OCI-LY1 (cell line): ENCODE results near the gene PEX6.
"Not testable (repeated sequence)": the region's sequence is repeated elsewhere in the genome, so short reads cannot be mapped to it uniquely, and the experiment has no call there.

ENCODE experiments used
- H2AFZ ChIP-seq: fragments of 200-600 bp; sonication (generic), shearing (Covaris generic); 2 replicates; pipeline ENCODE4 v1.6.0; 2014; ENCODE audit warnings: antibody characterized with exemption, mild to moderate bottlenecking, low read length
- H3F3A ChIP-seq: fragments of 200-600 bp; sonication (generic), shearing (Covaris generic); 2 replicates; pipeline ENCODE4 v1.6.0; 2014; ENCODE audit warnings: mild to moderate bottlenecking, antibody characterized with exemption, low read length, moderate library complexity; ENCODE audit not compliant: insufficient read depth
- H3K27ac ChIP-seq: fragments of 200-600 bp; sonication (generic); 2 replicates; pipeline ENCODE4 v1.5.1; 2014; ENCODE audit warnings: low read length, mixed run types, mild to moderate bottlenecking, low read depth; ENCODE audit not compliant: poor library complexity, severe bottlenecking
- H3K27me3 ChIP-seq: fragments of 200-600 bp; sonication (generic); 2 replicates; pipeline ENCODE4 v1.6.0; 2014; ENCODE audit warnings: antibody characterized with exemption, mild to moderate bottlenecking, low read length, moderate library complexity; ENCODE audit not compliant: insufficient read depth
- H3K36me3 ChIP-seq: fragments of 200-600 bp; sonication (generic); 2 replicates; pipeline ENCODE4 v1.6.1; 2014; ENCODE audit warnings: mild to moderate bottlenecking, antibody characterized with exemption, low read length, moderate library complexity, mixed read lengths; ENCODE audit not compliant: insufficient read depth
- H3K4me1 ChIP-seq: fragments of 200-600 bp; sonication (generic); 2 replicates; pipeline ENCODE4 v1.5.1; 2014; ENCODE audit warnings: mild to moderate bottlenecking, low read length, moderate library complexity; ENCODE audit not compliant: insufficient read depth, severe bottlenecking
- H3K4me2 ChIP-seq: fragments of 200-600 bp; sonication (generic), shearing (Covaris generic); 2 replicates; pipeline ENCODE4 v1.6.1; 2014; ENCODE audit warnings: low read length
- H3K4me3 ChIP-seq: fragments of 200-600 bp; sonication (generic); 2 replicates; pipeline ENCODE4 v1.5.1; 2014; ENCODE audit warnings: low read length, low read depth, mild to moderate bottlenecking, mixed read lengths; ENCODE audit not compliant: poor library complexity, severe bottlenecking
- H3K79me2 ChIP-seq: fragments of 200-600 bp; shearing (Covaris generic); 2 replicates; pipeline ENCODE4 v1.6.1; 2016; ENCODE audit warnings: mixed run types, low read length, mixed read lengths; ENCODE audit not compliant: insufficient read depth
- H3K9ac ChIP-seq: fragments of 200-600 bp; sonication (generic), shearing (Covaris generic); 2 replicates; pipeline ENCODE4 v1.6.1; 2014; ENCODE audit warnings: mild to moderate bottlenecking, low read length, mixed read lengths
- H3K9me2 ChIP-seq: fragments of 200-600 bp; sonication (generic), shearing (Covaris generic); 2 replicates; pipeline ENCODE4 v1.6.1; 2014; ENCODE audit warnings: low read depth, mild to moderate bottlenecking, low read length, mixed read lengths
- H3K9me3 ChIP-seq: fragments of 200-600 bp; shearing (Covaris generic); 2 replicates; pipeline ENCODE4 v1.6.1; 2014; ENCODE audit warnings: low read length, mixed read lengths
- H4K20me1 ChIP-seq: fragments of 200-600 bp; sonication (generic), shearing (Covaris generic); 2 replicates; pipeline ENCODE4 v1.6.0; 2016; ENCODE audit warnings: mild to moderate bottlenecking, low read length; ENCODE audit not compliant: insufficient read depth
- CTCF ChIP-seq: fragments of 200-600 bp; sonication (generic), shearing (Covaris generic); IDR thresholded peaks from 2 replicates; pipeline ENCODE4 v1.5.1; 2017; ENCODE audit warnings: mild to moderate bottlenecking, antibody characterized with exemption, low read length, moderate library complexity, mixed read lengths
- EZH2 ChIP-seq: fragments of 200-600 bp; sonication (generic), shearing (Covaris generic); IDR thresholded peaks from 2 replicates; pipeline ENCODE4 v1.8.0; 2017; ENCODE audit warnings: borderline replicate concordance, mixed run types, mild to moderate bottlenecking, antibody characterized with exemption, low read length, moderate library complexity, mixed read lengths

The PEX6 gene

GRCh38 chr6:42958125-42958524, 20.9 kb downstream of the PEX6 start:
- H3K79me2 ChIP-seq: no peaks in the 10 kb centered on the region
- no peaks in the 10 kb centered on the region for H3K9me2 ChIP-seq
- H3F3A ChIP-seq: no peaks in the 10 kb centered on the region
- H3K9ac ChIP-seq: no peak overlapping the region
- no peak overlapping the region for H2AFZ ChIP-seq
- peaks cover 9% of the 10 kb centered on the region for H3K4me1 ChIP-seq
- H3K27me3 ChIP-seq: no peaks in the 10 kb centered on the region
- peaks cover 8% of the 10 kb centered on the region; the same call in 1 of the 2 replicates for H3K36me3 ChIP-seq
- TF ChIP-seq EZH2 (no peak), CTCF (no peak)
- no peak overlapping the region for H3K4me2 ChIP-seq
- H3K4me3 ChIP-seq: no peak overlapping the region
- H3K27ac ChIP-seq: no peak overlapping the region
- no peaks in the 10 kb centered on the region for H3K9me3 ChIP-seq
- H4K20me1 ChIP-seq: no peaks in the 10 kb centered on the region

DNA sequence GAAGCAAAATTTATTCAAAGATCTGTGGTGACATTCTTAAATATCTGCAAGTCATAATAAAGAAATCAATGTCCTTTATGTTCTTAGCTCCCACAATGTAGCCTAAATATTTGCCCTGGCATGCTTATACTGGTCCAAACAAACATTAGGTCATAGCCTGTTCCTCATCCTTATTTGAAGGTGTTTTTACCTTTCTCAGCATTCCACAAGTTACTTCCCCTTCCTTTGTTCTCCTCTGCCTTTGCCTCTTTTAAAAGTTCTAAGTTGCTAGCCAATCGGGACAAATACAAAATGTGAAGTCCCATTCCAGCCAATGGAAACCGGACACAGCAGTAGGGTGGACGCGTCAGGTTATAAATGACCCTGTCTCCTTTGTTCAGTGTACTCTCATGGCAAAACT, 24.6 kb downstream of the PEX6 start:
- not testable (repeated sequence) for H3K9ac ChIP-seq, H3K79me2 ChIP-seq, H3K4me1 ChIP-seq, H3K9me3 ChIP-seq, H3F3A ChIP-seq, H3K9me2 ChIP-seq, H3K4me3 ChIP-seq, H2AFZ ChIP-seq, H3K4me2 ChIP-seq, H4K20me1 ChIP-seq, H3K27ac ChIP-seq, H3K36me3 ChIP-seq, H3K27me3 ChIP-seq

DNA sequence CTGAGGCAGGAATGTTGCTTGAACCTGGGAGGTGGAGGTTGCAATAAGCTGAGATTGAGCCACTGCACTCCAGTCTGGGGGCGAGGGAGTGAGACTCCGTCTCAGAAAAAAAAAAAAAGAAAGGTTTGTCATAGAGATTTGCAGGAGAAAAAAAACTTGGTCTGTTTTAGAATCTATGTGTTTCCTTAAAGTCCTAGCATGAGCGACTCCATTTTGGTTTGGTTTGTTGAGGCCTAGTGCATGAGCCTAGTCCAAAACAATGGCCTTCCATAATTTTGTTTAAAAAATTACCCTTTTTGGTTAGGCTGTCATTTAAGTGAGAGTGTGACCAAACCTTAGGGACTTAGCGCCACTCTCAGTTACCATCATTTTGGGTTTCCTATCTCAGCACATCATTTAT, 26.6 kb downstream of the PEX6 start:
- TF ChIP-seq EZH2: no peak
- TF ChIP-seq CTCF: no peak
- H3K4me1 ChIP-seq: no peaks in the 10 kb centered on the region
- H3K27ac ChIP-seq: no peak overlapping the region
- H3K27me3 ChIP-seq: no peaks in the 10 kb centered on the region
- no peaks in the 10 kb centered on the region for H4K20me1 ChIP-seq
- H3K9me3 ChIP-seq: no peaks in the 10 kb centered on the region
- H3K4me2 ChIP-seq: no peak overlapping the region
- no peak overlapping the region for H3K4me3 ChIP-seq
- H3K9me2 ChIP-seq: no peaks in the 10 kb centered on the region
- H3F3A ChIP-seq: no peaks in the 10 kb centered on the region
- no peak overlapping the region for H3K9ac ChIP-seq
- no peak overlapping the region for H2AFZ ChIP-seq
- no peaks in the 10 kb centered on the region for H3K79me2 ChIP-seq
- H3K36me3 ChIP-seq: no peaks in the 10 kb centered on the region

GRCh38 chr6:42947950-42948349, 31.0 kb downstream of the PEX6 start:
- Histone ChIP-seq H3K9ac (no peak overlapping the region), H4K20me1 (no peaks in the 10 kb centered on the region), H3K27ac (no peak overlapping the region), H3K27me3 (no peaks in the 10 kb centered on the region), H3K4me1 (no peaks in the 10 kb centered on the region), H2AFZ (no peak overlapping the region), H3F3A (no peaks in the 10 kb centered on the region), H3K36me3 (peaks cover 10% of the 10 kb centered on the region), H3K9me2 (no peaks in the 10 kb centered on the region), H3K9me3 (no peaks in the 10 kb centered on the region), H3K4me2 (no peak overlapping the region), H3K79me2 (no peaks in the 10 kb centered on the region), H3K4me3 (no peak overlapping the region)
- no peak for TF ChIP-seq CTCF
- no peak for TF ChIP-seq EZH2
